WTC11 (cell line): Measurements from ENCODE around the gene C17orf113.

Source experiments
- CBFB ChIP-seq: sonication (generic); formaldehyde crosslinking; IDR thresholded peaks from 2 replicates; pipeline ENCODE4 v1.8.1; 2022; ENCODE audit warnings: mild to moderate bottlenecking, low read depth, missing genetic modification reagents
- CREM ChIP-seq: sonication (generic); formaldehyde crosslinking; IDR thresholded peaks from 2 replicates; pipeline ENCODE4 v1.8.1; 2022; ENCODE audit warnings: mild to moderate bottlenecking, missing genetic modification reagents, moderate library complexity
- JUN ChIP-seq: sonication (generic); formaldehyde crosslinking; IDR thresholded peaks from 2 replicates; pipeline ENCODE4 v1.8.0; 2023; ENCODE audit warnings: mild to moderate bottlenecking, missing genetic modification reagents
- NR1H2 ChIP-seq: sonication (generic); formaldehyde crosslinking; IDR thresholded peaks from 2 replicates; pipeline ENCODE4 v1.9.0; 2021; ENCODE audit warnings: mild to moderate bottlenecking, moderate library complexity, missing genetic modification reagents
- NR2C2 ChIP-seq: sonication (generic); formaldehyde crosslinking; IDR thresholded peaks from 2 replicates; pipeline ENCODE4 v1.8.0; 2022; ENCODE audit warnings: mild to moderate bottlenecking, missing genetic modification reagents
- RORB ChIP-seq: fragments of 250-450 bp; sonication (Bioruptor Pico); IDR thresholded peaks from 2 replicates; pipeline ENCODE4 v1.9.0; 2021; ENCODE audit warnings: mild to moderate bottlenecking
- ZNF416 ChIP-seq: fragments of 250-450 bp; sonication (Bioruptor Pico); IDR thresholded peaks from 2 replicates; pipeline ENCODE4 v1.9.0; 2021; ENCODE audit warnings: mild to moderate bottlenecking, inconsistent platforms
- TF ChIP-seq, protein P1 (sequence below): sonication (generic); formaldehyde crosslinking; IDR thresholded peaks from 2 replicates; pipeline ENCODE4 v1.8.1; 2023; ENCODE audit warnings: mild to moderate bottlenecking, missing genetic modification reagents, moderate library complexity
- TF ChIP-seq, protein P2 (sequence below): fragments of 200-600 bp; IDR thresholded peaks from 2 replicates; pipeline ENCODE4 v1.8.0; 2022; ENCODE audit warnings: antibody characterized with exemption

DNA sequence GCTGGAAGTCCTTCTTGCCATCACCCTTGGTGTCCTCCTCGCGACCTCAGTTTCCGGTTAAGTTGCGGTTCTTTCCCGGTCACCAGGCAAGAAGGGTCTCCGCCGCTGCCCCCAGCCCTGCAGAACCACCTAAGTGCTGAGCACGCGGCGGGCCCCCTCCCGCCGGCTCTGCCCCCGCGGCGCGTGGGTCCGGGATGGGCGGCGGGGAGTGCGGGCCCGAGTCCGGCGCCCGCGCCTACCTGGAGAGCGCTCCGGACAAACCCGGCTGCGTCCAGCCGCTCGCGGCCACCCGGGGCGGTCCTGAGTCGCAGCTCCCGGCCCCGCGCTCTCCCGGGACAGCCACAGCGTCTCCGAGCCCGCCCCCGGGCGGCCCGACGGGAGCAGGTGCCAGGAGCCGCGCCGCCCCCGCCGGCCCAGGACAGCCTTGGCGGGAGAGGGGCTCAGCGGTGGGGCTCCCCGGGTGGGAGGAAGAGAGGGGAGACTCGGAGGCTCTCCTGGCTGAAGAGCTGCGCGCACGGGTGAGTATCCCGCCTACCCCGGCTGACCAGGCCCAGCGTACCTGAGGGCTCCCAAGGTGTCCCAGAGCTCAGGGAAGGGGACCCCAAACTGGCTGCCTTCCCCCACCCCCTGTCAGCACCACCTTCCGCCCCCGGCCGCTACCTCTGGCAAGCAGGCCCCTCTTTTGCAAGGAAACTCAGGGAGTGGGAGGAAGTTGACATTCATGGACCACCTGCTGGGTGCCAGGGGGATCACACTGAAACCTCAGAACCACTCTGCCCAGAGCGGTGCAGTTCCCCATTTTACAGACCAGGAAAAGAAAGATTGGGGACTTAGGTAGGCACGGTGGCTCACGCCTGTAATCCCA lies 22.2 kb upstream of the C17orf113 start:
- TF ChIP-seq, protein P1, sequence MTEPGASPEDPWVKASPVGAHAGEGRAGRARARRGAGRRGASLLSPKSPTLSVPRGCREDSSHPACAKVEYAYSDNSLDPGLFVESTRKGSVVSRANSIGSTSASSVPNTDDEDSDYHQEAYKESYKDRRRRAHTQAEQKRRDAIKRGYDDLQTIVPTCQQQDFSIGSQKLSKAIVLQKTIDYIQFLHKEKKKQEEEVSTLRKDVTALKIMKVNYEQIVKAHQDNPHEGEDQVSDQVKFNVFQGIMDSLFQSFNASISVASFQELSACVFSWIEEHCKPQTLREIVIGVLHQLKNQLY (CRISPR knock-in tag): no peak
- TF ChIP-seq CREM (CRISPR knock-in tag) (no peak), CBFB (CRISPR knock-in tag) (no peak), NR1H2 (CRISPR knock-in tag) (no peak), RORB (CRISPR knock-in tag) (no peak), NR2C2 (CRISPR knock-in tag) (no peak), JUN (no peak), ZNF416 (no peak)
- TF ChIP-seq, protein P2, sequence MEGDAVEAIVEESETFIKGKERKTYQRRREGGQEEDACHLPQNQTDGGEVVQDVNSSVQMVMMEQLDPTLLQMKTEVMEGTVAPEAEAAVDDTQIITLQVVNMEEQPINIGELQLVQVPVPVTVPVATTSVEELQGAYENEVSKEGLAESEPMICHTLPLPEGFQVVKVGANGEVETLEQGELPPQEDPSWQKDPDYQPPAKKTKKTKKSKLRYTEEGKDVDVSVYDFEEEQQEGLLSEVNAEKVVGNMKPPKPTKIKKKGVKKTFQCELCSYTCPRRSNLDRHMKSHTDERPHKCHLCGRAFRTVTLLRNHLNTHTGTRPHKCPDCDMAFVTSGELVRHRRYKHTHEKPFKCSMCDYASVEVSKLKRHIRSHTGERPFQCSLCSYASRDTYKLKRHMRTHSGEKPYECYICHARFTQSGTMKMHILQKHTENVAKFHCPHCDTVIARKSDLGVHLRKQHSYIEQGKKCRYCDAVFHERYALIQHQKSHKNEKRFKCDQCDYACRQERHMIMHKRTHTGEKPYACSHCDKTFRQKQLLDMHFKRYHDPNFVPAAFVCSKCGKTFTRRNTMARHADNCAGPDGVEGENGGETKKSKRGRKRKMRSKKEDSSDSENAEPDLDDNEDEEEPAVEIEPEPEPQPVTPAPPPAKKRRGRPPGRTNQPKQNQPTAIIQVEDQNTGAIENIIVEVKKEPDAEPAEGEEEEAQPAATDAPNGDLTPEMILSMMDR: no peak
